GM12874 (cell line): ENCODE measurements around the gene RRP1B.

Experiments used
- TF ChIP-seq, protein P1 (sequence below): IDR thresholded peaks from 2 replicates; pipeline ENCODE4 v1.5.1; 2011; ENCODE audit warnings: low read depth, mild to moderate bottlenecking, control low read depth, low read length, moderate library complexity; ENCODE audit not compliant: insufficient read depth

The RRP1B gene

DNA sequence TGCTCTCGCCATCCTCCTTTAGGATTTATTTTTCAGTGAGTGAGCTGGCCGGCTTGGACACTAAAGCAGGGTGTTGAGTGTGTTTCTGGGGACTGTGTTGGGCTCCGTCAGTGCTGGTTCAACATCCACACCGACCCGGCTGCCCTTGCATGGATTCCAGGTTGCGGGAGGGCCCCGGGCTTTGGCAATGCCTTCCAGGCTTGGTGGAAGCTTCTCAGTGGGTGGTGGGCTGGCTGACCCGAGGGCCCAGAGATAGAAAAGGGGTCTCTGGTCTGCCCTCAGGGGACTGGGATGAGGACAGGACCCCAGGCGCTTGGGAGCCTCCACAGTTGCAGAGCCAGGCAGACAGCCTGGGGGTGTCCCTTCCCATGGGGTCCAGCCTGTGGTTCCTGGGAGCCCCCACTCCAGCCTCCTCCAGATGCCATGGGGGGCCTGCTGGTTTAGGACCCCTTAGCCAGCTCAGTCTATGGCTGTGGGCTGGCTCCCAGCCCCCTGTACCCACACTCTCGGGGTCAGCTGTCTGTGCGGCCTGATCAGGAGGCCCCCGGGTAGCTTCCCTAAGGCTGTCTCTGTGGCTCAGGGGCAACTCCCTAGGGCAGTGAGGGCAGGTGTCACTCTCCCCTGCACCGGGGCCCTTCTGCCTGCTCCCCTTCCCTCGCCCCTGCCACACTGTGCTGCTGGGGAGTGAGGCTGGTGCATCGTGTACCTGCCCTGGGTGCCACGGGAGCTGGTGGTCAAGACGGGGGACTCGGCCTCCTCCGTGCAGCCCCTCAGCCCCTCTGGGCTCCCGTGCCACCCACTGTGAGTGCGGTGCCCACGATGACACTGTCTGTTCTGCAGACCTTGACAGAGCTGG lies 76.1 kb downstream of the RRP1B start:
- TF ChIP-seq, protein P1, sequence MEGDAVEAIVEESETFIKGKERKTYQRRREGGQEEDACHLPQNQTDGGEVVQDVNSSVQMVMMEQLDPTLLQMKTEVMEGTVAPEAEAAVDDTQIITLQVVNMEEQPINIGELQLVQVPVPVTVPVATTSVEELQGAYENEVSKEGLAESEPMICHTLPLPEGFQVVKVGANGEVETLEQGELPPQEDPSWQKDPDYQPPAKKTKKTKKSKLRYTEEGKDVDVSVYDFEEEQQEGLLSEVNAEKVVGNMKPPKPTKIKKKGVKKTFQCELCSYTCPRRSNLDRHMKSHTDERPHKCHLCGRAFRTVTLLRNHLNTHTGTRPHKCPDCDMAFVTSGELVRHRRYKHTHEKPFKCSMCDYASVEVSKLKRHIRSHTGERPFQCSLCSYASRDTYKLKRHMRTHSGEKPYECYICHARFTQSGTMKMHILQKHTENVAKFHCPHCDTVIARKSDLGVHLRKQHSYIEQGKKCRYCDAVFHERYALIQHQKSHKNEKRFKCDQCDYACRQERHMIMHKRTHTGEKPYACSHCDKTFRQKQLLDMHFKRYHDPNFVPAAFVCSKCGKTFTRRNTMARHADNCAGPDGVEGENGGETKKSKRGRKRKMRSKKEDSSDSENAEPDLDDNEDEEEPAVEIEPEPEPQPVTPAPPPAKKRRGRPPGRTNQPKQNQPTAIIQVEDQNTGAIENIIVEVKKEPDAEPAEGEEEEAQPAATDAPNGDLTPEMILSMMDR: no peak

DNA sequence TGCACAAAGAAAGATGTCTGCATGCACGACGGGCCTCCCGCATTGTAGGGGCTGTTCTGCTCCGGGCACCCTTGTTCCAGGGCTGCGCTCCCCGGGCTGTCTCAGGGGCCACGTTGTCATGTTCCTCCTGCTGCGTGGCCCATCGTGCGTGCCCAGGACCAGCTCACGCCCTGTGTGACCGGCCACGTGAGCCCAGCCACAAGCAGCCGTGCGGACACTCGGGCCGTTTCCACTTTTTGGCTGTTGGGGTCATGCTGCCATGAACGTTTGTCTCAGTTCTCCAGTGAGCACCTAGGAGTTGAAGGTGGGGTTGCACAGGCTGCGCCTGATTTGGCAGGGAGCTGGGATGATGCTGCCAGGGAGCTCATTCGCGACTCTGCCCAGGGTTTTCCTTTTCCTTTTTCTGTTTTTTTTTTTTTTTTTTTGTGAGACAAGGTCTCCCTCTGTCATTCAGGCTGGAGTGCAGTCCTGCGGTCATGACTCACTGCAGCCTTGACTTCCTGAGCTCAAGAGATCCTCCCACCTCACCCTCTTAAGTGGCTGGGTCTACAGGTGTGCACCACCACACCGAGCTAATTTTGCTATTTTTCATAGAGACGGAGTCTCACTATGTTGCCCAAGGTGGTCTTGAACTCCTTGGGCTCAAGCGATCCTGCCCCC lies 77.0 kb downstream of the RRP1B start:
- TF ChIP-seq, protein P1: no peak

- TF ChIP-seq, protein P1: no peak
Observed at GRCh38 chr21:43737158-43737950, 78.0 kb downstream of the RRP1B start.

GRCh38 chr21:43739621-43740435 lies 80.5 kb downstream of the RRP1B start:
- TF ChIP-seq, protein P1: no peak

DNA sequence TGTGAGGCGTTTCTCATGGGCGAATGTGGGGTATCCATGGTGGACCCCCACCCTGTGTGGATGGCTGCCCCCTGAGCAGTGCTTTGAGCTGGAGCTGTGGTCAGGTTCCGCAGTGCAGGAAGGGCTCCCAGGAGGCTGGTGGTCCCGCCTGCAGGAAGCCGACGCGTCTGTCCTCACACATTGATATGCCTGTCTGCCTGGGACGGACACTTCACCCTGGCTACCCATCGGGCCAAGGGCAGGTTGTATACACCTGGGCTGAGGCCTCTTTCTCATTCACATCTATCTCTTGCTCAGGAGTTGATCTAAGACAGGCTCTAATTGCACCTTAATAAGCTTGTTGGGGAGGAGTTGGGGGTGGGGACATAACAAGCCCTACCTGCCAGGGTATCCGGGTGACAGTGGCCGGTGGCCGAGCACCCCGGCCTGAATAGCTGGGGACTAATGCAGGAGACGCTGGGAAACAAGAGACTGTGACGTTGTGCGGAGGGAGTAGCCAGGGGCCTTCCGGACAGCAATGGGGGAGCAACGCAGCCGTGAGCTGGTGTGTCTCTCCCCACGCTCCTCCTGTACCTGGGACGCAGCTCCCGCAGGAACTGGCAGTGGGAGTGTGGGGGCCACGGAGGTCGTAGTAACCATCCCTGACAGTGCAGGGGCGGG lies 81.3 kb downstream of the RRP1B start:
- TF ChIP-seq, protein P1: no peak

DNA sequence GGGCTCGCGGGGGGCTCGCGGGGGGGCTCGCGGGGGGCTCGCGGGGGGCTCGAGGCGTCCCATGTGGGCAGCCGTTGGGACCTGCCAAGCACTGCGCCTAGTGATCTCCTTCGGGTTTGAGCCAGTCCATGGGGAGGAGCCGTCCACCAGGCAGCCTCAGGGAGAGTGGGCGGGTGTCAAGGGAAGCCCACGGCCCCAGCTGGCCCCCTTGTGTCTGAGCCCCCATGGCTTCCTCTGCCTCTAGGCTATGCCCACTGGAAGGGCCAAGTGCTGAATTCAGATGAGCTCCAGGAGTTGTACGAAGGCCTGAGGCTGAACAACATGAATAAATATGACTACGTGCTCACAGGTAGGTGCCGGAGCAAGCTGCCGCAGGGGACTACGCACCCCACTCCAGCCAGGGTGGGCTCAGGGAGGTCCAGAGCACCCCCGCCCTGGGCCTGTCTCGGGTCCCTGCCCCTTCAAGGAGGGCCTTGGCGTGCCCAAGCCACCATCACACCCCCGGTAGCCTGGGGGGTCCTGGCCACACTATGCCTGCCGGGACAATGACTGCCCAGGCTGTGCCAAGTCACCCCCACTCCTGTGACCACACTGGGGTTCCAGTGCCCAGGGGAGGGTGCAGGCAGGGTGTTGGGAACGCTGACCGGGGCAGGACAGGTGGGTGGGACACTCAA lies 82.2 kb downstream of the RRP1B start:
- TF ChIP-seq, protein P1: no peak
